PC-3 (cell line): ENCODE measurements around the gene CPLX3. TPM values are rescaled to one million over a fixed set of nuclear protein-coding genes. Genes with fewer than 3 reads are reported as not detected.

Experiments
- ATAC-seq: fragments of 200-7000 bp; cut with Tn5 transposase; 2 replicates; pipeline ENCODE4 v1.9.1; 2020; ENCODE audit warnings: mild to moderate bottlenecking, moderate library complexity
- BruUV-seq: library from RNA; stranded (reverse); fragments of 400-500 nt; replicated peaks from 2 replicates; lab custom pipeline; 2021; lab: Mats Ljungman, UMichigan
- CTCF ChIA-PET: fragments of 300-600 bp; sonication (Branson Sonifier 250); formaldehyde crosslinking; loops from one replicate; lab custom pipeline; 2022; ENCODE audit warnings: antibody characterized with exemption; lab: Charles Lee
- POLR2A ChIA-PET: fragments of 300-600 bp; sonication (Branson Sonifier 250); formaldehyde crosslinking; loops from one replicate; lab custom pipeline; 2022; ENCODE audit warnings: antibody characterized with exemption; ENCODE audit not compliant: unreplicated experiment; lab: Charles Lee
- DNase-seq: peaks from one replicate; pipeline ENCODE4 v3.0.0-alpha.2; 2015
- H2AFZ ChIP-seq: fragments of 300-600 bp; sonication (generic); 2 replicates; pipeline ENCODE4 v1.6.0; 2016; ENCODE audit warnings: antibody characterized with exemption, low read length
- H3F3A ChIP-seq: fragments of 300-600 bp; sonication (generic); one replicate; pipeline ENCODE4 v1.6.0; 2017; ENCODE audit warnings: antibody characterized with exemption, low read length, control low read depth, mild to moderate bottlenecking; ENCODE audit not compliant: unreplicated experiment
- H3K27ac ChIP-seq: fragments of 300-600 bp; sonication (generic); 2 replicates; pipeline ENCODE4 v1.5.1; 2016; ENCODE audit warnings: mild to moderate bottlenecking, low read length
- H3K27me3 ChIP-seq: fragments of 300-600 bp; sonication (generic); 2 replicates; pipeline ENCODE4 v1.6.1; 2016; ENCODE audit warnings: low read length, mixed read lengths
- H3K36me3 ChIP-seq: fragments of 300-600 bp; sonication (generic); 2 replicates; pipeline ENCODE4 v1.6.1; 2016; ENCODE audit warnings: low read depth, mixed run types, low read length, mixed read lengths
- H3K4me1 ChIP-seq: fragments of 300-600 bp; sonication (generic); 2 replicates; pipeline ENCODE4 v1.5.1; 2016; ENCODE audit warnings: low read length; ENCODE audit not compliant: insufficient read depth
- H3K4me2 ChIP-seq: fragments of 300-600 bp; sonication (generic); 2 replicates; pipeline ENCODE4 v1.6.0; 2016; ENCODE audit warnings: low read length
- H3K4me3 ChIP-seq: fragments of 300-600 bp; sonication (generic); 2 replicates; pipeline ENCODE4 v1.5.1; 2016; ENCODE audit warnings: mild to moderate bottlenecking, low read length, mixed read lengths
- H3K79me2 ChIP-seq: fragments of 300-600 bp; sonication (generic); 2 replicates; pipeline ENCODE4 v1.6.1; 2017; ENCODE audit warnings: low read length, mixed read lengths
- H3K9ac ChIP-seq: fragments of 300-600 bp; sonication (generic); 2 replicates; pipeline ENCODE4 v1.6.0; 2016; ENCODE audit warnings: mild to moderate bottlenecking, low read length
- H3K9me2 ChIP-seq: fragments of 300-600 bp; sonication (generic); replicated peaks from 2 replicates; pipeline ENCODE4 v1.6.1; 2016; ENCODE audit warnings: mixed run types, low read length, mixed read lengths
- H3K9me3 ChIP-seq: fragments of 300-600 bp; sonication (generic); 2 replicates; pipeline ENCODE4 v1.6.1; 2016; ENCODE audit warnings: low read length, mixed read lengths
- H4K20me1 ChIP-seq: fragments of 300-600 bp; sonication (generic); 2 replicates; pipeline ENCODE4 v1.6.1; 2016; ENCODE audit warnings: low read length, mixed read lengths
- CTCF ChIP-seq: fragments of 300-600 bp; sonication (generic); conservative IDR thresholded peaks from 2 replicates; pipeline ENCODE4 v1.5.1; 2017; ENCODE audit warnings: antibody characterized with exemption, low read depth, mild to moderate bottlenecking, low read length
- EZH2 ChIP-seq: fragments of 300-600 bp; sonication (generic); IDR thresholded peaks from one replicate; pipeline ENCODE4 v1.6.1; 2017; ENCODE audit warnings: antibody characterized with exemption, mild to moderate bottlenecking, low read length; ENCODE audit not compliant: unreplicated experiment
- EZH2phosphoT487 ChIP-seq: fragments of 300-600 bp; sonication (generic); IDR thresholded peaks from 2 replicates; pipeline ENCODE4 v1.6.1; 2018; ENCODE audit warnings: mild to moderate bottlenecking, antibody characterized with exemption, low read length, borderline replicate concordance
- intact Hi-C: fragments of 100-400 bp; cut with micrococcal nuclease; formaldehyde crosslinking; loops from 2 replicates; pipeline ENCODE4 v1.9.0; 2023
- microRNA-seq: library from miRNA; unstranded; fragments of <30 nt; microRNA quantifications from one replicate; pipeline ENCODE4 v1.1.0, GENCODE V29; 2020; ENCODE audit not compliant: unreplicated experiment
- total RNA-seq: library from RNA; depleted of rRNA; stranded (reverse); fragments of >200 nt; gene quantifications from 2 replicates; pipeline ENCODE4 v1.2.3, GENCODE V29; 2014; rRNA removed

CPLX3 gene
- total RNA-seq, 1 experiment from 2014 or later = not detected

GRCh38 chr15:74878273-74878672, 51.8 kb downstream of the CPLX3 start:
- Histone ChIP-seq H2AFZ (no peak overlapping the region), H3K9me3 (no peaks in the 10 kb centered on the region), H3K27ac (no peak overlapping the region), H3K4me2 (no peak overlapping the region), H3K27me3 (no peaks in the 10 kb centered on the region), H3K79me2 (no peaks in the 10 kb centered on the region), H3K9ac (no peak overlapping the region), H3K4me3 (no peak overlapping the region), H4K20me1 (no peaks in the 10 kb centered on the region), H3F3A (no peaks in the 10 kb centered on the region), H3K36me3 (no peaks in the 10 kb centered on the region), H3K4me1 (peaks cover 5% of the 10 kb centered on the region; the same call in 1 of the 2 replicates), H3K9me2 (no peaks in the 10 kb centered on the region)
- intact Hi-C loops = no loop called here
- TF ChIP-seq EZH2phosphoT487 (no peak), CTCF (no peak), EZH2 (no peak)
- ATAC-seq = no peak
- POLR2A ChIA-PET = no interaction called here
- no TSS peak for BruUV-seq
- DNase-seq = no peak
- CTCF ChIA-PET = no interaction called here

Small RNA genes lying within 50 kb of the gene (microRNA-seq; reads per million reads assigned to microRNA genes)
- not detected for gene MIR4513
- gene MIR6882 = 0.75 reads per million

Other genes starting within 250 kb of the CPLX3 start
- gene CLK3, start 210.8 kb upstream of the CPLX3 start, total RNA-seq = 56.2 and 64.1 TPM in 2 replicates
- 9.9 and 15.6 TPM in 2 replicates for gene EDC3, start 130.6 kb upstream of the CPLX3 start, total RNA-seq
- gene CYP1A1, start 101.1 kb upstream of the CPLX3 start, total RNA-seq = 2.3 and 2.5 TPM in 2 replicates
- gene CYP1A2, start 77.8 kb upstream of the CPLX3 start, total RNA-seq = not detected in 2 replicates
- gene CSK, start 44.5 kb upstream of the CPLX3 start, total RNA-seq = 38.0 and 50.3 TPM in 2 replicates
- not detected in 2 replicates for gene LMAN1L, start 13.8 kb upstream of the CPLX3 start, total RNA-seq
- 20.3 and 29.7 TPM in 2 replicates for gene ULK3, start 16.5 kb downstream of the CPLX3 start, total RNA-seq
- 30.1 and 39.1 TPM in 2 replicates for gene SCAMP2, start 46.7 kb downstream of the CPLX3 start, total RNA-seq
- 30.6 and 35.2 TPM in 2 replicates for gene MPI, start 63.4 kb downstream of the CPLX3 start, total RNA-seq
- gene FAM219B, start 80.2 kb downstream of the CPLX3 start, total RNA-seq = 23.8 and 24.3 TPM in 2 replicates
- 109 and 145 TPM in 2 replicates for gene COX5A, start 111.4 kb downstream of the CPLX3 start, total RNA-seq
- 6.6 and 7.1 TPM in 2 replicates for gene RPP25, start 130.1 kb downstream of the CPLX3 start, total RNA-seq
- 7.0 and 9.0 TPM in 2 replicates for gene SCAMP5, start 168.9 kb downstream of the CPLX3 start, total RNA-seq
- gene PPCDC, start 197.0 kb downstream of the CPLX3 start, total RNA-seq = 31.0 and 31.5 TPM in 2 replicates